B cell (primary cell): ENCODE measurements around the gene RORC.

Experiments used
- CTCF ChIP-seq: fragments of 200-600 bp; IDR thresholded peaks from one replicate; pipeline ENCODE4 v1.8.0; 2022; ENCODE audit warnings: antibody characterized with exemption, mild to moderate bottlenecking
- EZH2 ChIP-seq: IDR thresholded peaks from 2 replicates; pipeline ENCODE4 v1.6.1; 2012; ENCODE audit warnings: borderline replicate concordance, low read depth, mild to moderate bottlenecking, moderate library complexity, low read length; ENCODE audit not compliant: insufficient read depth, poor library complexity, severe bottlenecking

- no peak for TF ChIP-seq CTCF
- no peak for TF ChIP-seq EZH2
These were observed 23.8 kb downstream of the RORC start for GRCh38 chr1:151807766-151808165.
